Lower leg skin (tissue), 4 donors: ENCODE measurements around the gene RGS7. TPM values are rescaled to one million over a fixed set of nuclear protein-coding genes. Genes with fewer than 3 reads are reported as not detected.

Experiments
- DNase-seq, 2 donors: peaks; one replicate each; pipeline ENCODE4 v3.0.0-alpha.2; 2019; ENCODE audit warnings: low spot score in 2 of 2
- H3K4me3 ChIP-seq: fragments of 200-600 bp; sonication (generic); 2 replicates; pipeline ENCODE4 v1.5.1; 2017; ENCODE audit warnings: mild to moderate bottlenecking, low read depth; ENCODE audit not compliant: poor library complexity, severe bottlenecking
- POLR2A ChIP-seq, 2 donors: fragments of 450-650 bp; IDR thresholded peaks; one replicate each; pipeline ENCODE4 v1.6.1; 2016 to 2017; ENCODE audit warnings: antibody characterized with exemption in 2 of 2, mild to moderate bottlenecking in 1 of 2, moderate library complexity in 1 of 2
- WGBS, 2 donors: methylation state at CpG; one replicate each; pipeline ENCODE4 v1.1.5; 2018; 5-methylcytosine and 5-hydroxymethylcytosine counted together
- intact Hi-C: fragments of 100-400 bp; cut with DNase I; formaldehyde crosslinking; loops from one replicate; pipeline ENCODE4 v1.15.0; 2023; ENCODE audit warnings: low total_unique reads
- total RNA-seq, 4 donors: library from RNA; depleted of rRNA; stranded (reverse); fragments of >200 nt; gene quantifications; one replicate each; pipeline ENCODE4 v1.1.0, GENCODE V29; 2016
- TF ChIP-seq, protein P1 (sequence below), 3 donors: fragments of 450-650 bp; IDR thresholded peaks; one replicate each; pipeline ENCODE4 v1.5.1; 2016; ENCODE audit warnings: antibody characterized with exemption in 3 of 3, mild to moderate bottlenecking in 3 of 3, moderate library complexity in 2 of 3

Gene RGS7
- total RNA-seq, 4 donors from 2014 or later, result not detected

DNA sequence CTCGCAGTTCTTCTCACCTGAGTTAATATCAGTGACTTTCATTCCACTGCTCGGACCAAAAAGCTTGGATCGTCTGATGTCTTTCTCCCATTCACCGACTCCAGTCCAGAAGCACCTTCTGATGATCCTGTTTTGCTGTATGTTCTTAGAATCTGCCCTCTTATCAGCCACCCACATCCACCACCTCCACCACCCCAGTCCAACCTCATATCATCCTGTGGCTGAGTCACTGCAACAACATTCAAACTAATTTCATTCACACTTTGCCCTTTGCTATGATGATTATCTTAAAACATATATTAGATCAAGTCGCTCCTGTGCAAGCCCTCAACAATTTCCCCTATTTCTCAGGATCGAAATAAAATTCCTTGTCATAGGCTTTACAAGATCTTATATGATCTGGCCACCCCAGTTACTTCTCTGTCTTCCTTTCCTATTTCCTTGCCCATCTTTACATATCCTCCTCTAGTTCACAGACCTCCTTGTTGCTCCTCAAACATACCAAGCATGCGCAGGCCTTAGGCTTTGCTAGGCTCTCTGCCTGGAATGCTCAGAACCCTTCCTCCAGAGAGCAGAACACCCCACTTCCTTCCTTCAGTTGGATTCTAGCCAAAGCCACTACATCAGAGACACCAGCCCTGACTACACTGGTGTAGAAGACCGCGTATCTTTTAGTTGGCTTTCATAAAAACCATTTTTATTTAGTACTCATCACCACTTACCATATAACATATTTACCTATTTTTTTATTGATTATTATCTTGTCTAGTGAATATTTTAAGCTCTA is 409.4 kb downstream of the RGS7 start:
- WGBS, 2 donors, result 86 to 90% methylated on average over 9 of the region's 9 CpGs
- no peak for DNase-seq
- no peak overlapping the region for H3K4me3 ChIP-seq
- intact Hi-C loops, result no loop called here
- TF ChIP-seq, protein P1, sequence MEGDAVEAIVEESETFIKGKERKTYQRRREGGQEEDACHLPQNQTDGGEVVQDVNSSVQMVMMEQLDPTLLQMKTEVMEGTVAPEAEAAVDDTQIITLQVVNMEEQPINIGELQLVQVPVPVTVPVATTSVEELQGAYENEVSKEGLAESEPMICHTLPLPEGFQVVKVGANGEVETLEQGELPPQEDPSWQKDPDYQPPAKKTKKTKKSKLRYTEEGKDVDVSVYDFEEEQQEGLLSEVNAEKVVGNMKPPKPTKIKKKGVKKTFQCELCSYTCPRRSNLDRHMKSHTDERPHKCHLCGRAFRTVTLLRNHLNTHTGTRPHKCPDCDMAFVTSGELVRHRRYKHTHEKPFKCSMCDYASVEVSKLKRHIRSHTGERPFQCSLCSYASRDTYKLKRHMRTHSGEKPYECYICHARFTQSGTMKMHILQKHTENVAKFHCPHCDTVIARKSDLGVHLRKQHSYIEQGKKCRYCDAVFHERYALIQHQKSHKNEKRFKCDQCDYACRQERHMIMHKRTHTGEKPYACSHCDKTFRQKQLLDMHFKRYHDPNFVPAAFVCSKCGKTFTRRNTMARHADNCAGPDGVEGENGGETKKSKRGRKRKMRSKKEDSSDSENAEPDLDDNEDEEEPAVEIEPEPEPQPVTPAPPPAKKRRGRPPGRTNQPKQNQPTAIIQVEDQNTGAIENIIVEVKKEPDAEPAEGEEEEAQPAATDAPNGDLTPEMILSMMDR (IDR thresholded peaks at IDR 0.05), result no peak
- no peak for TF ChIP-seq POLR2A (IDR thresholded peaks at IDR 0.05)

DNA sequence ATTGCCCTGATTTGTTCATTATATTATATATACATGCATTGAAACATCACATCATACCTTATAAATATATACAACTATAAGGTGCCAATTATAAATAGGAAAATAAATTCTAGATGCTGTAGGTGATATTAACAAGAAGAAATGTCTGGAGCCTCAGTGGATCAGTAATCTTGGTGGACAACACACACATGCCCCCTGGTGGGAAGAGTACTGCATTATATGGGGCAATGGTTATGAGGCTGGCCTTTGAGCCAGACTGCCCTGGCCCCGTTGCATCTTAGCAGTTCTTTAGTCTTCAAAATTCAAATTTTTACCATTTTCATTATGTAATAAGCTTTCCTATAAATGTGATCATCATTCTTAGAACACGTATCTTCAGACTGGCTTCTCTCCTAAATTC is 410.1 kb downstream of the RGS7 start:
- WGBS, 2 donors, result 80% methylated on average over 2 of the region's 2 CpGs
- DNase-seq, result no peak
- no peak overlapping the region for H3K4me3 ChIP-seq
- TF ChIP-seq, protein P1 (IDR thresholded peaks at IDR 0.05), result no peak
- TF ChIP-seq POLR2A (IDR thresholded peaks at IDR 0.05), result no peak
- intact Hi-C loops, result no loop called here

DNA sequence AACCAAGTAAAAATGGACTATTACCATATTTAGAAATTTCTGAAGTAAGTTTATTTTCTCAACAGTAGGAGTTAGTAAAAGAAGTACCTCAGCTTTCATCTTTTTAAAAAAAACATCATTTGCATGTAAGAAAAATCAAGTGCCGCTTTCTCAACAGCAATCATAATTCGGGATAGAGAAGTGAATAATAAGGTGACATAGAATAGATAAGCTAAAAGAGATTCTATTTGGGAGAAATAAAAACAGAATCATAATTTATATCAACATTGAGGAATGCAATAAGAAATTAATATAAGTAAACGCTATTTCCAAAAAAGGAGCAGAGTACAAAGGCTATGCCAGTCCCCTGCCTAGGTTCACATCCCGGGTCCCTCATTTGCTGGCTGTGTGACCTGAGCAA is 414.1 kb downstream of the RGS7 start:
- TF ChIP-seq, protein P1 (IDR thresholded peaks at IDR 0.05), result no peak
- TF ChIP-seq POLR2A (IDR thresholded peaks at IDR 0.05), result no peak
- WGBS, 2 donors, result 95 to 97% methylated on average over 4 of the region's 4 CpGs
- no peak overlapping the region for H3K4me3 ChIP-seq
- DNase-seq, result no peak
- intact Hi-C loops, result no loop called here

DNA sequence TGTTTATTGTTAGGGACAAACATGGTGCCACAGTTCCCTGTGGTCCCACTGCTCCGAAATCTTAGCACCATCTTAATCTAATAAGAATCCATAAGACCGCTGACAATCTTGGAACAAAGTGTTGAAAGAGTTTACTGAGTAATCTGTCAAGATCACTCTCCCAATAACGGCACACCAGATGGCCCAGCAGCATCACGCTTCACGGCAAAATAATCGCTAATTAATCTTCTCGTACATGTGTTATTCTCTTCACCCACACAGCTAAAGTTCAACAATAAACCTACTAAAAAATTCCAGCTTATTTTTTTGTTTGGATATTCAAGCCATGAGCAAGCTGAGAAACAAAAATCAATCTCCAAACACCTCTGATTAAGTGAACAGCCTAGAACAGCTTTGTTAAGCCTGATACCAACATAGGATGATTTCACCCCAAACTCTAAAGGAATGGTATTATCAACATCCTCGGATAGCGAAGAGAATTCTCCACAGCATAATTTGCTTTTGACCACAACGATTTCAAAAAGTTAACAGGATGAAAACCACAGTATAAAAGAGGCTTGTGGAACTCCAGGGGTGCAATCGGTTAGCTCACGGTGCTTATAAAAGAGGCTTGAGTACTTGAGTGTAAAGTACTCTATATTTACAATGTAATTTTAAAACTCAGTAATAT is 415.2 kb downstream of the RGS7 start:
- intact Hi-C loops, result no loop called here
- H3K4me3 ChIP-seq, result no peak overlapping the region
- DNase-seq, result no peak
- TF ChIP-seq, protein P1 (IDR thresholded peaks at IDR 0.05), result no peak
- no peak for TF ChIP-seq POLR2A (IDR thresholded peaks at IDR 0.05)
- WGBS, 2 donors, result 74 to 77% methylated on average over 12 of the region's 12 CpGs

DNA sequence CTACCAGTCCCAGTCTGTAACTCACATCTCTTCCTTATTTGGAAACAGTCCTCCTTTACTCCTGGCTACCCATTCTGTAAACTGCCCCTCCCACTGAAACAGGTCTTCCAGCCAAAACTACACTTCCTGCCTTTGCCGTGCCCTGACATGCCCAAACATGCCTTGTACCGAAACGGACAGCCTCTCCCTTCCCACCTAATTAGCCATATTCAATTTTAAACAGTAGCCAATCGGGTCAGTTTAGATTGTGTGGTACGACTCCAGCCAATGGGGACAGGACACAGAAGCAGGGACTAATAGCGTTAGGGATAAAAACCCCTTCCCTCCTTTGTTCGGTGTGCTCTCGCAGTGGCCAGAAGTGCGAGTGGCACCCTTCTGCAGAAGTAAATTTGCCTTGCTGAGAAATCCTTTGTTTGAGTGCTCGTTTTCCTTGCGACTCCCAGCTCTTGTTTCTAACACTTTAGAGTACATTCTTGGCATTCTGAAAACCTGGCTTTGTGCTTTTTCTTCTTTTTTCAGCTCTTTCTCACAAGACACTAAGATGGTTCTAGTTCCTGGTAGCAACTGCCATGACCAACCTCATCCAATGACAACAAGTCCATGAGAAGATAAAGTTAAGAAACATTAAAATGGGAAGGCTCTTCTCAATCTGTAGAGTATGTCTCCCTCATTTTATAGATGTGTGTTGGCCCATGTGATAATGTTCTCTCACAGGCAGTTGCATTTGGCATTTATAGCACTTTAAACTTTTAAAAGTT is 419.9 kb downstream of the RGS7 start:
- no peak for DNase-seq
- WGBS, 2 donors, result 90 to 92% methylated on average over 11 of the region's 11 CpGs
- intact Hi-C loops, result no loop called here
- TF ChIP-seq, protein P1 (IDR thresholded peaks at IDR 0.05), result no peak
- no peak for TF ChIP-seq POLR2A (IDR thresholded peaks at IDR 0.05)
- H3K4me3 ChIP-seq, result no peak overlapping the region
